ENCODE results near the gene TAS2R42.
A peak's percentile ranks its signal among the peaks of the same experiment; 100 is the strongest.

Gene TAS2R42

DNA sequence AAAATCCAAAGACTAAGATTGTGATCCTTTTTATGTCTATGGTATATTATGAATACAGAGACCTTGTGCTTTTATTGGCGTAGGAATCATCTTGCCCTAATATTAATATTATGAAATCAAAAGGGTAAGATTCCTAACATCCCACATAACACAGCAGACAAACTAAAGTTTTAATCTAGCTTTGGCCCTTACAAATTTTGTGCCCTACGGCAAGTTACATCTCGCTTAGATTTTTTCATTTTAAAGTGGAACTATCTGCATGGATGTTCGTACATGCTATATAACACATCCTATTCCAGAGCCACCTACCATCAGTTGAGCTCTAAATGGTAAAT, 16.0 kb downstream of the TAS2R42 start:
- TF ChIP-seq, protein P1, sequence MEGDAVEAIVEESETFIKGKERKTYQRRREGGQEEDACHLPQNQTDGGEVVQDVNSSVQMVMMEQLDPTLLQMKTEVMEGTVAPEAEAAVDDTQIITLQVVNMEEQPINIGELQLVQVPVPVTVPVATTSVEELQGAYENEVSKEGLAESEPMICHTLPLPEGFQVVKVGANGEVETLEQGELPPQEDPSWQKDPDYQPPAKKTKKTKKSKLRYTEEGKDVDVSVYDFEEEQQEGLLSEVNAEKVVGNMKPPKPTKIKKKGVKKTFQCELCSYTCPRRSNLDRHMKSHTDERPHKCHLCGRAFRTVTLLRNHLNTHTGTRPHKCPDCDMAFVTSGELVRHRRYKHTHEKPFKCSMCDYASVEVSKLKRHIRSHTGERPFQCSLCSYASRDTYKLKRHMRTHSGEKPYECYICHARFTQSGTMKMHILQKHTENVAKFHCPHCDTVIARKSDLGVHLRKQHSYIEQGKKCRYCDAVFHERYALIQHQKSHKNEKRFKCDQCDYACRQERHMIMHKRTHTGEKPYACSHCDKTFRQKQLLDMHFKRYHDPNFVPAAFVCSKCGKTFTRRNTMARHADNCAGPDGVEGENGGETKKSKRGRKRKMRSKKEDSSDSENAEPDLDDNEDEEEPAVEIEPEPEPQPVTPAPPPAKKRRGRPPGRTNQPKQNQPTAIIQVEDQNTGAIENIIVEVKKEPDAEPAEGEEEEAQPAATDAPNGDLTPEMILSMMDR (IDR thresholded peaks at IDR 0.05; ENCODE audit: low read length): no peak
- TF ChIP-seq EZH2 (IDR thresholded peaks at IDR 0.05; ENCODE audit: borderline replicate concordance, low read length): no peak
- Histone ChIP-seq H3K9me2 (ENCODE audit: low read depth, low read length) (no peaks in the 10 kb centered on the region), H3K4me3 (ENCODE audit: low read depth, low read length, poor library complexity, severe bottlenecking) (peak overlapping the region; percentile 90), H3K27me3 (ENCODE audit: insufficient read depth, low read length) (peaks cover 3% of the 10 kb centered on the region; the same call in 1 of the 2 replicates), H4K20me1 (ENCODE audit: insufficient read depth, low read length) (no peaks in the 10 kb centered on the region), H3K36me3 (ENCODE audit: insufficient read depth, low read length) (peaks cover 60% of the 10 kb centered on the region), H3K79me2 (ENCODE audit: insufficient read depth, low read length) (peaks cover 75% of the 10 kb centered on the region), H3K9me3 (ENCODE audit: low read length) (no peaks in the 10 kb centered on the region), H3F3A (ENCODE audit: insufficient read depth, low read length) (no peaks in the 10 kb centered on the region), H3K27ac (ENCODE audit: low read depth, low read length, poor library complexity, severe bottlenecking) (peak overlapping the region; percentile 87), H3K4me2 (ENCODE audit: low read length) (peak overlapping the region; percentile 96), H2AFZ (ENCODE audit: low read length) (no peak overlapping the region), H3K4me1 (ENCODE audit: insufficient read depth, low read length, severe bottlenecking) (peaks cover 41% of the 10 kb centered on the region), H3K9ac (ENCODE audit: low read length) (peak overlapping the region; percentile 73)

- no peaks in the 10 kb centered on the region for H3K9me2 ChIP-seq (ENCODE audit: low read depth, low read length)
- no peaks in the 10 kb centered on the region for H3K9me3 ChIP-seq (ENCODE audit: low read length)
- H2AFZ ChIP-seq (ENCODE audit: low read length): no peak overlapping the region
- no peak overlapping the region for H3K27ac ChIP-seq (ENCODE audit: low read depth, low read length, poor library complexity, severe bottlenecking)
- peaks cover 3% of the 10 kb centered on the region; the same call in 1 of the 2 replicates for H3K27me3 ChIP-seq (ENCODE audit: insufficient read depth, low read length)
- peaks cover 93% of the 10 kb centered on the region for H3K79me2 ChIP-seq (ENCODE audit: insufficient read depth, low read length)
- TF ChIP-seq, protein P1 (IDR thresholded peaks at IDR 0.05; ENCODE audit: low read length): no peak
- no peak for TF ChIP-seq EZH2 (IDR thresholded peaks at IDR 0.05; ENCODE audit: borderline replicate concordance, low read length)
- peaks cover 24% of the 10 kb centered on the region for H3K4me1 ChIP-seq (ENCODE audit: insufficient read depth, low read length, severe bottlenecking)
- no peak overlapping the region for H3K9ac ChIP-seq (ENCODE audit: low read length)
- H3K4me2 ChIP-seq (ENCODE audit: low read length): no peak overlapping the region
- H3K4me3 ChIP-seq (ENCODE audit: low read depth, low read length, poor library complexity, severe bottlenecking): no peak overlapping the region
- peaks cover 61% of the 10 kb centered on the region for H3K36me3 ChIP-seq (ENCODE audit: insufficient read depth, low read length)
- no peaks in the 10 kb centered on the region for H4K20me1 ChIP-seq (ENCODE audit: insufficient read depth, low read length)
- no peaks in the 10 kb centered on the region for H3F3A ChIP-seq (ENCODE audit: insufficient read depth, low read length)
Observed at GRCh38 chr12:11166300-11166699, 20.4 kb downstream of the TAS2R42 start.

GRCh38 chr12:11164384-11164783, 22.4 kb downstream of the TAS2R42 start:
- Histone ChIP-seq H3K4me2 (ENCODE audit: low read length) (no peak overlapping the region), H3K36me3 (ENCODE audit: insufficient read depth, low read length) (peaks cover 72% of the 10 kb centered on the region)

More at GRCh38 chr12:11164384-11164783, 22.4 kb downstream of the TAS2R42 start:
- Histone ChIP-seq H3K4me3 (ENCODE audit: low read depth, low read length, poor library complexity, severe bottlenecking) (no peak overlapping the region), H3K9me2 (ENCODE audit: low read depth, low read length) (no peaks in the 10 kb centered on the region), H3K79me2 (ENCODE audit: insufficient read depth, low read length) (peaks cover 92% of the 10 kb centered on the region), H3K4me1 (ENCODE audit: insufficient read depth, low read length, severe bottlenecking) (peaks cover 7% of the 10 kb centered on the region), H4K20me1 (ENCODE audit: insufficient read depth, low read length) (no peaks in the 10 kb centered on the region), H3K9me3 (ENCODE audit: low read length) (no peaks in the 10 kb centered on the region), H3K27ac (ENCODE audit: low read depth, low read length, poor library complexity, severe bottlenecking) (no peak overlapping the region), H3K27me3 (ENCODE audit: insufficient read depth, low read length) (no peaks in the 10 kb centered on the region), H3K9ac (ENCODE audit: low read length) (no peak overlapping the region), H2AFZ (ENCODE audit: low read length) (no peak overlapping the region), H3F3A (ENCODE audit: insufficient read depth, low read length) (no peaks in the 10 kb centered on the region)
- TF ChIP-seq, protein P1 (IDR thresholded peaks at IDR 0.05; ENCODE audit: low read length): no peak
- TF ChIP-seq EZH2 (IDR thresholded peaks at IDR 0.05; ENCODE audit: borderline replicate concordance, low read length): no peak

Data from OCI-LY1 (cell line).